AG04449 (cell line): ENCODE data around the gene FKBP8.
A peak's percentile ranks its signal among the peaks of the same experiment; 100 is the strongest.

Source experiments
- CTCF ChIA-PET: fragments of 350-600 bp; formaldehyde crosslinking; extraction: SDS; loops from one replicate; lab custom pipeline; 2021; ENCODE audit warnings: antibody characterized with exemption; lab: Yijun Ruan, JAX
- POLR2A ChIA-PET: fragments of 400-600, 350-600 bp; formaldehyde crosslinking; extraction: SDS; loops from one replicate; lab custom pipeline; 2020; ENCODE audit warnings: antibody characterized with exemption, inconsistent platforms; lab: Yijun Ruan, JAX
- DNase-seq: peaks from one replicate; pipeline ENCODE4 v3.0.0-alpha.2; 2010; ENCODE audit warnings: low read depth, low spot score
- H3K4me3 ChIP-seq: 2 replicates; pipeline ENCODE4 v1.5.1; 2011; ENCODE audit warnings: low read depth, mild to moderate bottlenecking, control low read depth, low read length
- TF ChIP-seq, protein P1 (sequence below): IDR thresholded peaks from one replicate; pipeline ENCODE4 v1.5.1; 2011; ENCODE audit warnings: mild to moderate bottlenecking, moderate library complexity, low read length, control low read depth, inconsistent platforms; ENCODE audit not compliant: insufficient read depth; ENCODE audit errors: missing control alignments

The FKBP8 gene

DNA sequence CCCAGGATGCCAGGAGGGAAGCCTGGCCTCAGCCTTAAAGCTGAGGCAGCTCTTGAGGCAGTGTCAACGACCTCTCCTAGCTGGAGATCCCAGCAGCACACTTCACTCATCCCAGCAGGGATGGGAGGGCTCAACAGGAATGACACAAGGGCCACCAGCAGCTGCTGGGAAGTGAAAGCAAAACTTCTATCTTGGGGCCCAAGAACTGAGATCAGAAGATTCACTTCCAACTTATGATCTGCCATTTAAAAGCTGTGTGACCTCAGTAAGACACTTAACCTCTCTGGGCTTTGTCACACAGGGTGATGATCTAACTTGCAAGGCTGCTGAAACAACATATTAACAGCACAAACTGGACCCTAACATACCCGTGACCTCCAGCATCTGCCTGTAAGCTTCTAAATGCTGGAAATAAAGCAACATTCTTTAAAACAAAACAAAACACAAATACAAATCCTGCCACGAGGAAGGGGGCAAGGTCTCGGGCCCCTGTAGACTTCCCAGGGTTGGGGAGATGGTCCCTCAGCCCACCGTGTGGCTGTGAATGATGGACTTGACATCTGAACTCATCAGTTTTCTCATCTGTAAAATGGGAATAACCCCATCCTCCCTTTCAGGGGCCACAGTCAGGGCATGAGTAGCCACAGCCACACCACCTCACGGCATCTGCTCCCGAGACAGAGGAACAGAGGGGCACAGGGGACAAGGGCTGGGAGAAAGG is 44.2 kb downstream of the FKBP8 start:
- POLR2A ChIA-PET: no interaction called here
- TF ChIP-seq, protein P1, sequence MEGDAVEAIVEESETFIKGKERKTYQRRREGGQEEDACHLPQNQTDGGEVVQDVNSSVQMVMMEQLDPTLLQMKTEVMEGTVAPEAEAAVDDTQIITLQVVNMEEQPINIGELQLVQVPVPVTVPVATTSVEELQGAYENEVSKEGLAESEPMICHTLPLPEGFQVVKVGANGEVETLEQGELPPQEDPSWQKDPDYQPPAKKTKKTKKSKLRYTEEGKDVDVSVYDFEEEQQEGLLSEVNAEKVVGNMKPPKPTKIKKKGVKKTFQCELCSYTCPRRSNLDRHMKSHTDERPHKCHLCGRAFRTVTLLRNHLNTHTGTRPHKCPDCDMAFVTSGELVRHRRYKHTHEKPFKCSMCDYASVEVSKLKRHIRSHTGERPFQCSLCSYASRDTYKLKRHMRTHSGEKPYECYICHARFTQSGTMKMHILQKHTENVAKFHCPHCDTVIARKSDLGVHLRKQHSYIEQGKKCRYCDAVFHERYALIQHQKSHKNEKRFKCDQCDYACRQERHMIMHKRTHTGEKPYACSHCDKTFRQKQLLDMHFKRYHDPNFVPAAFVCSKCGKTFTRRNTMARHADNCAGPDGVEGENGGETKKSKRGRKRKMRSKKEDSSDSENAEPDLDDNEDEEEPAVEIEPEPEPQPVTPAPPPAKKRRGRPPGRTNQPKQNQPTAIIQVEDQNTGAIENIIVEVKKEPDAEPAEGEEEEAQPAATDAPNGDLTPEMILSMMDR: no peak
- DNase-seq: no peak
- no peak overlapping the region for H3K4me3 ChIP-seq
- CTCF ChIA-PET: interaction anchor here (1.2 to 3.9 kb wide), 6 partner anchors 9 to 38 kb away, joined by 3 to 12 read pairs (median 4); partner anchors contain the start of gene ELL

DNA sequence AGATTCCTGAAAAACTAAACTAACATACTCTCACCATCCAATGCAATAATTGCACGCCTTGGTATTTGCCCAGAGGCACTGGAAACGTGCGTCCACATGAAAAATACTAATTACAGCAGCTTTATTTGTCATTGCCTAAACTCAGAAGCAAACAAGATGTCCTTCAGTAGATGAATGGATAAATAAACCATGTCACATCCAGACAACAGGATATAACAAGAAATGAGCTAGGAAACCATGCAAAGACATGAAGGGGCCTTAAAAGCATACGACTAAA is 46.5 kb downstream of the FKBP8 start:
- DNase-seq: no peak
- TF ChIP-seq, protein P1: no peak
- H3K4me3 ChIP-seq: no peak overlapping the region
- POLR2A ChIA-PET: no interaction called here
- CTCF ChIA-PET: interaction anchor here (1.0 to 3.9 kb wide), 4 partner anchors 21 to 46 kb away, joined by 3 to 12 read pairs (median 4); partner anchors contain the start of gene ELL

DNA sequence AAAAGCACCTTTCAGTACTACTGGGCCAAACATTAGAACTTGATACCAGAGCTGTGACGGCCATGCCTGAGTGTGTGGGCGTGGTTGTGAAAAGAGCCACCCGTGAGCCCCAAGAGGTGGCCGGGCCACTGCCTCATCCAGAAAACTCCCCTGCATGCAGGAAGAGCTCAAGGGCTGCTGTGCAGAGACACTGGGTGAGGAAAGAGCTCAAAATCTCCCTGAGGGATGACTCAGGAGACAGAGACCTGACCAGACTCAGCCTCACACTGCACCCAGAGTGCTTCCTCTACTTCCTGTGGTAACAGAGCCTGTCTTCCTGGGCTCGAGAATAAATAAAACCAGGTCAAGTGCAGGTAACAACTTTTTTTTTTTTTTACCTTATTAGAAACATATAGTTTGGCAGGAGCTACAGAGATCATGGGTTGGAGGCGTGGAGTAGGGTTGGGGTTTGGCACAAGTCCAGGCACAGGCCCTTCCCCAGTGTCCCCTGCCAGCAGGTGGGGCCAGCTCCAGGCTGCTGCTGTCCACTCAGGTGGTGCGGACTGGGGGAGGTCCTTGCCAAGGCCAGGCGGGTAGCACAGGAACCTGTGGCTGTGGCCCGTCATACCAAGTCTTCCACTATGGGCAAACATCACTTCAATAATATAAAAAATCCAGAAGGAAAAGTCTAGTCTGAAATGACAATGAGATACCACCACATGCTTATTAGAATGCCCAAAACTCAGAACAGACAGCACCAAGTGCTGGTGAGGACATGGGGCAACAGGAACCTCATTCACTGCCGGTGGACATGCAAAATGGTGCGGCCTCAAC is 47.0 kb downstream of the FKBP8 start:
- DNase-seq: no peak
- H3K4me3 ChIP-seq: no peak overlapping the region
- POLR2A ChIA-PET: interaction anchor here (0.6 kb wide), 1 partner anchor 300 kb away, joined by 3 read pairs; no protein-coding TSS in a partner anchor

DNA sequence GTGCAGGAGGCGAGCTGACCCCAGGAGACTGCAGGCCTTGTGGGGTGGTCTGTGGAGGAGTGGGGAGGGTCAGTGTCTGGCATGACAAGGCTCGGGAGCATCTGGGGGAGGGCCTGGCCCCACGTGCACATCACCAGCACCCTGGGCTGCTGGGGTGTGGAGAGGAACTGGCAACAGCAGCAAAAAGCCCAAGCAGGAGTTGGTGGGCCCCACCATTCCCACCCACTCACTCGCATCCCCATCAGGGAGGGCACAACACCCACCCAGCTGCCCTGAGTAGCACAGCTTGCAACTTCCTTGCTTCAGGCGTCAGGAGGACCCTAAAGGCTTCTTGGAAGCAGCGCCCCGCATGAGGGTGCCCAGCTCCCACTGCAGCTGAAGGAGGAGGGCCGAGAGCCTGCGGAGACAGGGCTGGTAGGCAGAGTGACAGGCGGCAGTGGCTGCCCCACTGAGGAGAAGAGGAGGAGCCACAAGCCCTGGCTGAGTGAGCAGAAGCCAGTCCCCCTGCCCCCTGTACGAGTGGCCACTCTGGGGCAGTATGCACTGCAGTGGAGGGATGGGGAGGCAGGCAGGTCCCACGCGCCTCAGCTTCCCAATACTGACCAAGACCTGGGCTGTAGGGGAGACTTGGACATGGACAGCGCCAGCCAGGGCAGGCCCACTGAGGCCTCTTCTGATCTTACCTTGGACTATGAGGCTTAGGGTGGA is 48.0 kb downstream of the FKBP8 start:
- TF ChIP-seq, protein P1: peak; percentile 13
- ChIA-PET POLR2A (interaction anchor here (0.6 kb wide), 1 partner anchor 301 kb away, joined by 3 read pairs; no protein-coding TSS in a partner anchor), CTCF (interaction anchor here (1.0 to 3.9 kb wide), 5 partner anchors 25 to 99 kb away, joined by 3 to 12 read pairs (median 5); partner anchors contain the start of gene ELL)
- H3K4me3 ChIP-seq: no peak overlapping the region
- no peak for DNase-seq

More for the DNA sequence above, 47.0 kb downstream of the FKBP8 start:
- CTCF ChIA-PET: interaction anchor here (0.9 to 3.9 kb wide), 5 partner anchors 11 to 45 kb away, joined by 3 to 12 read pairs (median 3); partner anchors contain the start of gene ELL
- TF ChIP-seq, protein P1: no peak

DNA sequence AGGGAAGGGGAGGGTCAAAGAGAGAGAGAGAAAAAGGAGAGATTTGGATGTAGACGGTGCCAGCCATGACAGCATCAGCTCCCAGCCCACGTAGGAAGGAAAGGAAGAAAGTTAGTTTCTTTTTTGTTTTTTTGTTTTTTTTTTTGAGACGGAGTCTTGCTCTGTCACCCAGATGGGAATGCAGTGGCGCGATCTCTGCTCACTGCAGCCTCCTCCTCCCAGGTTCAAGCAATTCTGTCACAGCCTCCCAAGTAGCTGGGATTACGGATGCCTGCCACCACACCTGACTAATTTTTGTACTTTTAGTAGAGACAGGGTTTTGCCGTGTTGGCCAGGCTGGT is 49.1 kb downstream of the FKBP8 start:
- H3K4me3 ChIP-seq: no peak overlapping the region
- ChIA-PET CTCF (interaction anchor here (1.3 to 3.9 kb wide), 4 partner anchors 9 to 100 kb away, joined by 3 to 15 read pairs (median 4); no protein-coding TSS in a partner anchor), POLR2A (interaction anchor here (1.3 kb wide), 1 partner anchor 26 kb away, joined by 3 read pairs; no protein-coding TSS in a partner anchor)
- no peak for DNase-seq
- TF ChIP-seq, protein P1: no peak
